ENCODE data around the gene SETD3.
"Not testable (repeated sequence)": the region's sequence is repeated elsewhere in the genome, so short reads cannot be mapped to it uniquely, and the experiment has no call there.

Gene SETD3

GRCh38 chr14:99348816-99349614, 131.6 kb downstream of the SETD3 start:
- DNase-seq (ENCODE audit: low read depth): no peak
- no peak for TF ChIP-seq CTCF (IDR thresholded peaks at IDR 0.05; ENCODE audit: insufficient read depth, low read depth, low read length, missing control alignments)
- no peak overlapping the region for H3K4me3 ChIP-seq (ENCODE audit: low read length)

- H3K4me3 ChIP-seq (ENCODE audit: low read length); DNase-seq (ENCODE audit: low read depth): not testable (repeated sequence)
These were observed 132.4 kb downstream of the SETD3 start for GRCh38 chr14:99348231-99348630.

Data from epithelial cell of esophagus (primary cell).